ENCODE data around the gene PGM2. TPM values are rescaled to one million over a fixed set of nuclear protein-coding genes. Genes with fewer than 3 reads are reported as not detected.
A peak's percentile ranks its signal among the peaks of the same experiment; 100 is the strongest.

Gene PGM2
- total RNA-seq, 2 experiments from 2014 or later, result 67.4 to 108 TPM

- Histone ChIP-seq H3K4me1 (ENCODE audit: insufficient read depth, low read length, poor library complexity, severe bottlenecking) (no peaks in the 10 kb centered on the region), H3K4me2 (ENCODE audit: low read length) (no peak overlapping the region), H3K79me2 (ENCODE audit: insufficient read depth, low read depth, low read length) (no peaks in the 10 kb centered on the region), H2AFZ (ENCODE audit: low read length) (no peak overlapping the region), H3K9me2 (ENCODE audit: insufficient read depth, low read length) (no peaks in the 10 kb centered on the region), H3K4me3 (ENCODE audit: low read depth, low read length, poor library complexity, severe bottlenecking) (no peak overlapping the region), H3K9me3 (ENCODE audit: low read length) (no peaks in the 10 kb centered on the region), H3K36me3 (ENCODE audit: insufficient read depth, low read length) (no peaks in the 10 kb centered on the region), H3K27ac (ENCODE audit: low read depth, low read length, poor library complexity, severe bottlenecking) (no peak overlapping the region), H4K20me1 (ENCODE audit: insufficient read depth, low read length) (no peaks in the 10 kb centered on the region)
- intact Hi-C loops (cut with micrococcal nuclease; ENCODE audit: unreplicated experiment), result no loop called here
- CTCF ChIA-PET (ENCODE audit: unreplicated experiment), result interaction anchor here (1.4 kb wide), 1 partner anchor 178 kb away, joined by 3 read pairs; no protein-coding TSS in a partner anchor
- no peak for DNase-seq (ENCODE audit: low spot score)
- POLR2A ChIA-PET, result no interaction called here
- no TSS peak for BruUV-seq (replicated peaks)
- TF ChIP-seq EZH2phosphoT487 (IDR thresholded peaks at IDR 0.05; ENCODE audit: borderline replicate concordance, low read depth, low read length) (no peak), CTCF (conservative IDR thresholded peaks at IDR 0.05; ENCODE audit: low read length) (no peak)
These were observed 28.6 kb upstream of the PGM2 start for GRCh38 chr4:37797923-37798322.

- no peaks in the 10 kb centered on the region for H3K9me3 ChIP-seq (ENCODE audit: low read length)
- no peak overlapping the region for H3K4me2 ChIP-seq (ENCODE audit: low read length)
- TF ChIP-seq EZH2phosphoT487 (IDR thresholded peaks at IDR 0.05; ENCODE audit: borderline replicate concordance, low read depth, low read length) (no peak), CTCF (conservative IDR thresholded peaks at IDR 0.05; ENCODE audit: low read length) (no peak)
- H3K79me2 ChIP-seq (ENCODE audit: insufficient read depth, low read depth, low read length), result no peaks in the 10 kb centered on the region
- no peak for DNase-seq (ENCODE audit: low spot score)
- H4K20me1 ChIP-seq (ENCODE audit: insufficient read depth, low read length), result no peaks in the 10 kb centered on the region
- H3K4me1 ChIP-seq (ENCODE audit: insufficient read depth, low read length, poor library complexity, severe bottlenecking), result peaks cover under 1% of the 10 kb centered on the region
- POLR2A ChIA-PET, result no interaction called here
- no peak overlapping the region for H2AFZ ChIP-seq (ENCODE audit: low read length)
- intact Hi-C loops (cut with micrococcal nuclease; ENCODE audit: unreplicated experiment), result no loop called here
- H3K27ac ChIP-seq (ENCODE audit: low read depth, low read length, poor library complexity, severe bottlenecking), result no peak overlapping the region
- no peaks in the 10 kb centered on the region for H3K9me2 ChIP-seq (ENCODE audit: insufficient read depth, low read length)
- H3K36me3 ChIP-seq (ENCODE audit: insufficient read depth, low read length), result no peaks in the 10 kb centered on the region
- CTCF ChIA-PET (ENCODE audit: unreplicated experiment), result no interaction called here
- no TSS peak for BruUV-seq (replicated peaks)
- no peak overlapping the region for H3K4me3 ChIP-seq (ENCODE audit: low read depth, low read length, poor library complexity, severe bottlenecking)
These were observed 27.9 kb upstream of the PGM2 start for GRCh38 chr4:37798616-37799015.

GRCh38 chr4:37799941-37800554 is 26.4 kb upstream of the PGM2 start:
- H2AFZ ChIP-seq (ENCODE audit: low read length), result 0 out of 2 replicates have a peak overlapping the region, but pooled peaks have one; percentile 50
- CTCF ChIA-PET (ENCODE audit: unreplicated experiment), result interaction anchor here (0.7 kb wide), 1 partner anchor 235 kb away, joined by 3 read pairs; no protein-coding TSS in a partner anchor
- H3K9me2 ChIP-seq (ENCODE audit: insufficient read depth, low read length), result no peaks in the 10 kb centered on the region
- H3K4me3 ChIP-seq (ENCODE audit: low read depth, low read length, poor library complexity, severe bottlenecking), result no peak overlapping the region
- BruUV-seq (replicated peaks), result no TSS peak
- no peak overlapping the region for H3K4me2 ChIP-seq (ENCODE audit: low read length)
- intact Hi-C loops (cut with micrococcal nuclease; ENCODE audit: unreplicated experiment), result loop anchor here (10.0 kb wide), 2 partner anchors 345 to 375 kb away; no protein-coding TSS in a partner anchor
- no peak overlapping the region for H3K27ac ChIP-seq (ENCODE audit: low read depth, low read length, poor library complexity, severe bottlenecking)
- H3K4me1 ChIP-seq (ENCODE audit: insufficient read depth, low read length, poor library complexity, severe bottlenecking), result peaks cover 14% of the 10 kb centered on the region
- TF ChIP-seq EZH2phosphoT487 (IDR thresholded peaks at IDR 0.05; ENCODE audit: borderline replicate concordance, low read depth, low read length) (no peak), CTCF (conservative IDR thresholded peaks at IDR 0.05; ENCODE audit: low read length) (no peak)
- H4K20me1 ChIP-seq (ENCODE audit: insufficient read depth, low read length), result no peaks in the 10 kb centered on the region
- H3K36me3 ChIP-seq (ENCODE audit: insufficient read depth, low read length), result no peaks in the 10 kb centered on the region
- H3K9me3 ChIP-seq (ENCODE audit: low read length), result no peaks in the 10 kb centered on the region
- no peaks in the 10 kb centered on the region for H3K79me2 ChIP-seq (ENCODE audit: insufficient read depth, low read depth, low read length)
- POLR2A ChIA-PET, result interaction anchor here (0.6 to 1.4 kb wide), 5 partner anchors 8 to 341 kb away, joined by 3 read pairs; no protein-coding TSS in a partner anchor
- no peak for DNase-seq (ENCODE audit: low spot score)

Data from OCI-LY7 (cell line).